ENCODE data around the gene GNAT3.

GNAT3 gene

DNA sequence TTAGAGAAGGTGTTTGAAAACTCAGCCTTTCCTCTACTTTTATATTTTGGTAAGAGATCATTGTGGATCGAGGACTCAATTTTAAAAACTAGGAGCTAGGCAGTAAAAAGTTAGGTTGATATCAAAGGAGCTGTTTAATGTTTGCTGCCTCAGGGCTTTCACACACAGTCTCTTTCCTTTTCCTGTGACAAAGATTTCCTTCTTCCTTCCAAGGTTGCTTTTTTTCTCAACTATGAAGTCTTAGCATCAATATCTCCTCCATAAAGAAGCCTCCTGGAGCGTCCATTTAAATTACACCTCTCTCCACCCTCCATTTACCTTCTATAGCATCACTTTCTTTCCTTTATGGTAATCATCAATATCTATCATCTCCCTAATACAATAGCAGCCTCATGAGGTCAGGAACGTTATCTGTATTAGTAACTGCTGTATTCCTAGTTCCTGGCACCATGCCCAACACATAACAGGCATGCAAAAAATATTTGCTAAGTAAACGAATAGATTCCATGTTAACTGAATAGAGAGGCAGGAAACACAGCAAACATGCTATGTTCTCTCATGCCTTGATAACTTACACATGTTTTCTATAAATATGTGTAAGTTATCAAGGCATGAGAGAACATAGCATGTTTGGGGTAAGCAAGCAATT, 48.5 kb downstream of the GNAT3 start (continued):
- TF ChIP-seq ZBTB48 (tag by site-specific recombination; IDR thresholded peaks at IDR 0.05) (no peak), YY1 (tag by site-specific recombination; IDR thresholded peaks at IDR 0.05) (no peak), ZNF155 (tag by site-specific recombination; IDR thresholded peaks at IDR 0.05) (no peak), GLIS1 (tag by site-specific recombination; IDR thresholded peaks at IDR 0.05) (no peak), KLF16 (tag by site-specific recombination; IDR thresholded peaks at IDR 0.05) (no peak), PRDM1 (tag by site-specific recombination; IDR thresholded peaks at IDR 0.05) (no peak), ZNF776 (tag by site-specific recombination; IDR thresholded peaks at IDR 0.05; ENCODE audit: borderline replicate concordance) (no peak), ZNF544 (tag by site-specific recombination; IDR thresholded peaks at IDR 0.05) (no peak)
- TF ChIP-seq, protein P1, sequence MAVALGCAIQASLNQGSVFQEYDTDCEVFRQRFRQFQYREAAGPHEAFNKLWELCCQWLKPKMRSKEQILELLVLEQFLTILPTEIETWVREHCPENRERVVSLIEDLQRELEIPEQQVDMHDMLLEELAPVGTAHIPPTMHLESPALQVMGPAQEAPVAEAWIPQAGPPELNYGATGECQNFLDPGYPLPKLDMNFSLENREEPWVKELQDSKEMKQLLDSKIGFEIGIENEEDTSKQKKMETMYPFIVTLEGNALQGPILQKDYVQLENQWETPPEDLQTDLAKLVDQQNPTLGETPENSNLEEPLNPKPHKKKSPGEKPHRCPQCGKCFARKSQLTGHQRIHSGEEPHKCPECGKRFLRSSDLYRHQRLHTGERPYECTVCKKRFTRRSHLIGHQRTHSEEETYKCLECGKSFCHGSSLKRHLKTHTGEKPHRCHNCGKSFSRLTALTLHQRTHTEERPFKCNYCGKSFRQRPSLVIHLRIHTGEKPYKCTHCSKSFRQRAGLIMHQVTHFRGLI (tag by site-specific recombination; IDR thresholded peaks at IDR 0.05) = no peak

DNA sequence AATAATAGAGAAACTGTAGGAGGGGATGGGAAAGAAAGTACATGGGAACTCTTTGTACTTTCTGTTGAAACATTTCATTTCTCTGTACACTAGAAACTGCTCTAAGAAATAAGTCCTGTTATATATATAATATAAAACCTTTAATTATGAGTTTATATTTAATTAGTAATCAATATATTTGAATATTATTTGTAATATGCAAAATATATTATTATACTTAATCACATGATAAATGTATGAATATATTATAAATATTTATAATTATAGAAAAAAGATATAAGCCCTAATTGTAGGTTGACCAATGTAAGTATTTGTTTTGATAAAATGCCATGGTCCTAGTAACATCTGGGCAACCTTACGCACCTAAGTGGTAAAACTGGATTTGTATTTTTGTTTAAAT, 51.0 kb downstream of the GNAT3 start:
- CTCF ChIA-PET = interaction anchor here (0.7 kb wide), 1 partner anchor 9 kb away, joined by 3 read pairs; no protein-coding TSS in a partner anchor
- no peak overlapping the region for H3K27ac ChIP-seq (ENCODE audit: extremely low read depth, low read depth, low read length)
- POLR2A ChIA-PET = no interaction called here
- no peak for TF ChIP-seq ZNF37A (tag by site-specific recombination; IDR thresholded peaks at IDR 0.05)
- TF ChIP-seq, protein P2, sequence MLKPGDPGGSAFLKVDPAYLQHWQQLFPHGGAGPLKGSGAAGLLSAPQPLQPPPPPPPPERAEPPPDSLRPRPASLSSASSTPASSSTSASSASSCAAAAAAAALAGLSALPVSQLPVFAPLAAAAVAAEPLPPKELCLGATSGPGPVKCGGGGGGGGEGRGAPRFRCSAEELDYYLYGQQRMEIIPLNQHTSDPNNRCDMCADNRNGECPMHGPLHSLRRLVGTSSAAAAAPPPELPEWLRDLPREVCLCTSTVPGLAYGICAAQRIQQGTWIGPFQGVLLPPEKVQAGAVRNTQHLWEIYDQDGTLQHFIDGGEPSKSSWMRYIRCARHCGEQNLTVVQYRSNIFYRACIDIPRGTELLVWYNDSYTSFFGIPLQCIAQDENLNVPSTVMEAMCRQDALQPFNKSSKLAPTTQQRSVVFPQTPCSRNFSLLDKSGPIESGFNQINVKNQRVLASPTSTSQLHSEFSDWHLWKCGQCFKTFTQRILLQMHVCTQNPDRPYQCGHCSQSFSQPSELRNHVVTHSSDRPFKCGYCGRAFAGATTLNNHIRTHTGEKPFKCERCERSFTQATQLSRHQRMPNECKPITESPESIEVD (tag by site-specific recombination; IDR thresholded peaks at IDR 0.05) = no peak
- TF ChIP-seq, protein P3, sequence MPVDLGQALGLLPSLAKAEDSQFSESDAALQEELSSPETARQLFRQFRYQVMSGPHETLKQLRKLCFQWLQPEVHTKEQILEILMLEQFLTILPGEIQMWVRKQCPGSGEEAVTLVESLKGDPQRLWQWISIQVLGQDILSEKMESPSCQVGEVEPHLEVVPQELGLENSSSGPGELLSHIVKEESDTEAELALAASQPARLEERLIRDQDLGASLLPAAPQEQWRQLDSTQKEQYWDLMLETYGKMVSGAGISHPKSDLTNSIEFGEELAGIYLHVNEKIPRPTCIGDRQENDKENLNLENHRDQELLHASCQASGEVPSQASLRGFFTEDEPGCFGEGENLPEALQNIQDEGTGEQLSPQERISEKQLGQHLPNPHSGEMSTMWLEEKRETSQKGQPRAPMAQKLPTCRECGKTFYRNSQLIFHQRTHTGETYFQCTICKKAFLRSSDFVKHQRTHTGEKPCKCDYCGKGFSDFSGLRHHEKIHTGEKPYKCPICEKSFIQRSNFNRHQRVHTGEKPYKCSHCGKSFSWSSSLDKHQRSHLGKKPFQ (tag by site-specific recombination; IDR thresholded peaks at IDR 0.05) = no peak
- TF ChIP-seq, protein P4, sequence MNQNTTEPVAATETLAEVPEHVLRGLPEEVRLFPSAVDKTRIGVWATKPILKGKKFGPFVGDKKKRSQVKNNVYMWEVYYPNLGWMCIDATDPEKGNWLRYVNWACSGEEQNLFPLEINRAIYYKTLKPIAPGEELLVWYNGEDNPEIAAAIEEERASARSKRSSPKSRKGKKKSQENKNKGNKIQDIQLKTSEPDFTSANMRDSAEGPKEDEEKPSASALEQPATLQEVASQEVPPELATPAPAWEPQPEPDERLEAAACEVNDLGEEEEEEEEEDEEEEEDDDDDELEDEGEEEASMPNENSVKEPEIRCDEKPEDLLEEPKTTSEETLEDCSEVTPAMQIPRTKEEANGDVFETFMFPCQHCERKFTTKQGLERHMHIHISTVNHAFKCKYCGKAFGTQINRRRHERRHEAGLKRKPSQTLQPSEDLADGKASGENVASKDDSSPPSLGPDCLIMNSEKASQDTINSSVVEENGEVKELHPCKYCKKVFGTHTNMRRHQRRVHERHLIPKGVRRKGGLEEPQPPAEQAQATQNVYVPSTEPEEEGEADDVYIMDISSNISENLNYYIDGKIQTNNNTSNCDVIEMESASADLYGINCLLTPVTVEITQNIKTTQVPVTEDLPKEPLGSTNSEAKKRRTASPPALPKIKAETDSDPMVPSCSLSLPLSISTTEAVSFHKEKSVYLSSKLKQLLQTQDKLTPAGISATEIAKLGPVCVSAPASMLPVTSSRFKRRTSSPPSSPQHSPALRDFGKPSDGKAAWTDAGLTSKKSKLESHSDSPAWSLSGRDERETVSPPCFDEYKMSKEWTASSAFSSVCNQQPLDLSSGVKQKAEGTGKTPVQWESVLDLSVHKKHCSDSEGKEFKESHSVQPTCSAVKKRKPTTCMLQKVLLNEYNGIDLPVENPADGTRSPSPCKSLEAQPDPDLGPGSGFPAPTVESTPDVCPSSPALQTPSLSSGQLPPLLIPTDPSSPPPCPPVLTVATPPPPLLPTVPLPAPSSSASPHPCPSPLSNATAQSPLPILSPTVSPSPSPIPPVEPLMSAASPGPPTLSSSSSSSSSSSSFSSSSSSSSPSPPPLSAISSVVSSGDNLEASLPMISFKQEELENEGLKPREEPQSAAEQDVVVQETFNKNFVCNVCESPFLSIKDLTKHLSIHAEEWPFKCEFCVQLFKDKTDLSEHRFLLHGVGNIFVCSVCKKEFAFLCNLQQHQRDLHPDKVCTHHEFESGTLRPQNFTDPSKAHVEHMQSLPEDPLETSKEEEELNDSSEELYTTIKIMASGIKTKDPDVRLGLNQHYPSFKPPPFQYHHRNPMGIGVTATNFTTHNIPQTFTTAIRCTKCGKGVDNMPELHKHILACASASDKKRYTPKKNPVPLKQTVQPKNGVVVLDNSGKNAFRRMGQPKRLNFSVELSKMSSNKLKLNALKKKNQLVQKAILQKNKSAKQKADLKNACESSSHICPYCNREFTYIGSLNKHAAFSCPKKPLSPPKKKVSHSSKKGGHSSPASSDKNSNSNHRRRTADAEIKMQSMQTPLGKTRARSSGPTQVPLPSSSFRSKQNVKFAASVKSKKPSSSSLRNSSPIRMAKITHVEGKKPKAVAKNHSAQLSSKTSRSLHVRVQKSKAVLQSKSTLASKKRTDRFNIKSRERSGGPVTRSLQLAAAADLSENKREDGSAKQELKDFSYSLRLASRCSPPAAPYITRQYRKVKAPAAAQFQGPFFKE (tag by site-specific recombination; IDR thresholded peaks at IDR 0.05; ENCODE audit: borderline replicate concordance) = no peak
- TF ChIP-seq ZNF211 (tag by site-specific recombination; IDR thresholded peaks at IDR 0.05; ENCODE audit: low read depth) = no peak
- TF ChIP-seq, protein P5, sequence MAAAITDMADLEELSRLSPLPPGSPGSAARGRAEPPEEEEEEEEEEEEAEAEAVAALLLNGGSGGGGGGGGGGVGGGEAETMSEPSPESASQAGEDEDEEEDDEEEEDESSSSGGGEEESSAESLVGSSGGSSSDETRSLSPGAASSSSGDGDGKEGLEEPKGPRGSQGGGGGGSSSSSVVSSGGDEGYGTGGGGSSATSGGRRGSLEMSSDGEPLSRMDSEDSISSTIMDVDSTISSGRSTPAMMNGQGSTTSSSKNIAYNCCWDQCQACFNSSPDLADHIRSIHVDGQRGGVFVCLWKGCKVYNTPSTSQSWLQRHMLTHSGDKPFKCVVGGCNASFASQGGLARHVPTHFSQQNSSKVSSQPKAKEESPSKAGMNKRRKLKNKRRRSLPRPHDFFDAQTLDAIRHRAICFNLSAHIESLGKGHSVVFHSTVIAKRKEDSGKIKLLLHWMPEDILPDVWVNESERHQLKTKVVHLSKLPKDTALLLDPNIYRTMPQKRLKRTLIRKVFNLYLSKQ (tag by site-specific recombination; IDR thresholded peaks at IDR 0.05; ENCODE audit: borderline replicate concordance) = no peak
- TF ChIP-seq, protein P6, sequence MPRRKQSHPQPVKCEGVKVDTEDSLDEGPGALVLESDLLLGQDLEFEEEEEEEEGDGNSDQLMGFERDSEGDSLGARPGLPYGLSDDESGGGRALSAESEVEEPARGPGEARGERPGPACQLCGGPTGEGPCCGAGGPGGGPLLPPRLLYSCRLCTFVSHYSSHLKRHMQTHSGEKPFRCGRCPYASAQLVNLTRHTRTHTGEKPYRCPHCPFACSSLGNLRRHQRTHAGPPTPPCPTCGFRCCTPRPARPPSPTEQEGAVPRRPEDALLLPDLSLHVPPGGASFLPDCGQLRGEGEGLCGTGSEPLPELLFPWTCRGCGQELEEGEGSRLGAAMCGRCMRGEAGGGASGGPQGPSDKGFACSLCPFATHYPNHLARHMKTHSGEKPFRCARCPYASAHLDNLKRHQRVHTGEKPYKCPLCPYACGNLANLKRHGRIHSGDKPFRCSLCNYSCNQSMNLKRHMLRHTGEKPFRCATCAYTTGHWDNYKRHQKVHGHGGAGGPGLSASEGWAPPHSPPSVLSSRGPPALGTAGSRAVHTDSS (tag by site-specific recombination; IDR thresholded peaks at IDR 0.05) = no peak
- no peak for TF ChIP-seq RBAK (tag by site-specific recombination; IDR thresholded peaks at IDR 0.05)
- TF ChIP-seq, protein P7, sequence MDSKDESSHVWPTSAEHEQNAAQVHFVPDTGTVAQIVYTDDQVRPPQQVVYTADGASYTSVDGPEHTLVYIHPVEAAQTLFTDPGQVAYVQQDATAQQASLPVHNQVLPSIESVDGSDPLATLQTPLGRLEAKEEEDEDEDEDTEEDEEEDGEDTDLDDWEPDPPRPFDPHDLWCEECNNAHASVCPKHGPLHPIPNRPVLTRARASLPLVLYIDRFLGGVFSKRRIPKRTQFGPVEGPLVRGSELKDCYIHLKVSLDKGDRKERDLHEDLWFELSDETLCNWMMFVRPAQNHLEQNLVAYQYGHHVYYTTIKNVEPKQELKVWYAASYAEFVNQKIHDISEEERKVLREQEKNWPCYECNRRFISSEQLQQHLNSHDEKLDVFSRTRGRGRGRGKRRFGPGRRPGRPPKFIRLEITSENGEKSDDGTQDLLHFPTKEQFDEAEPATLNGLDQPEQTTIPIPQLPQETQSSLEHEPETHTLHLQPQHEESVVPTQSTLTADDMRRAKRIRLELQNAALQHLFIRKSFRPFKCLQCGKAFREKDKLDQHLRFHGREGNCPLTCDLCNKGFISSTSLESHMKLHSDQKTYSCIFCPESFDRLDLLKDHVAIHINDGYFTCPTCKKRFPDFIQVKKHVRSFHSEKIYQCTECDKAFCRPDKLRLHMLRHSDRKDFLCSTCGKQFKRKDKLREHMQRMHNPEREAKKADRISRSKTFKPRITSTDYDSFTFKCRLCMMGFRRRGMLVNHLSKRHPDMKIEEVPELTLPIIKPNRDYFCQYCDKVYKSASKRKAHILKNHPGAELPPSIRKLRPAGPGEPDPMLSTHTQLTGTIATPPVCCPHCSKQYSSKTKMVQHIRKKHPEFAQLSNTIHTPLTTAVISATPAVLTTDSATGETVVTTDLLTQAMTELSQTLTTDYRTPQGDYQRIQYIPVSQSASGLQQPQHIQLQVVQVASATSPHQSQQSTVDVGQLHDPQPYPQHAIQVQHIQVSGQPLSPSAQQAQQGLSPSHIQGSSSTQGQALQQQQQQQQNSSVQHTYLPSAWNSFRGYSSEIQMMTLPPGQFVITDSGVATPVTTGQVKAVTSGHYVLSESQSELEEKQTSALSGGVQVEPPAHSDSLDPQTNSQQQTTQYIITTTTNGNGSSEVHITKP (tag by site-specific recombination; IDR thresholded peaks at IDR 0.05) = no peak

More for the DNA sequence above, 51.0 kb downstream of the GNAT3 start:
- Histone ChIP-seq H3K4me1 (ENCODE audit: control insufficient read depth, insufficient read depth, low read length) (no peaks in the 10 kb centered on the region), H3K9me3 (ENCODE audit: control insufficient read depth, insufficient read depth, low read depth, low read length) (no peaks in the 10 kb centered on the region), H3K4me3 (ENCODE audit: low read depth, low read length) (no peak overlapping the region), H3K36me3 (ENCODE audit: control insufficient read depth in 2 of 2, insufficient read depth in 1 of 2, low read length in 2 of 2) (no peaks in the 10 kb centered on the region)
